Measurements from ENCODE around the gene JUP. TPM values are rescaled to one million over a fixed set of nuclear protein-coding genes. Genes with fewer than 3 reads are reported as not detected.

JUP gene
- total and polyA plus RNA-seq, 2 donors from 2014 or later, result 148 to 223 TPM

GRCh38 chr17:41785091-41785858 lies 1.2 kb downstream of the JUP start:
- H3K4me3 ChIP-seq (ENCODE audit: low read length in 3 of 3), result peak overlapping the region; percentile 75 to 82 (median 79)
- FAIRE-seq (no peak), DNase-seq (peak in 4 of 5 donors; percentile 83 to 96 (median 90))
- H3K9me3 ChIP-seq (ENCODE audit: control insufficient read depth in 2 of 3, insufficient read depth in 1 of 3, low read length in 3 of 3), result no peaks in the 10 kb centered on the region
- H3K27ac ChIP-seq (ENCODE audit: low read depth in 2 of 2, low read length in 2 of 2), result peak overlapping the region; percentile 91 to 97
- no peak for TF ChIP-seq CTCF (IDR thresholded peaks at IDR 0.05; ENCODE audit: borderline replicate concordance, extremely low read depth, insufficient read depth)
- H3K36me3 ChIP-seq (ENCODE audit: control insufficient read depth in 2 of 3, insufficient read depth in 3 of 3, low read length in 3 of 3), result peaks cover 0 to 4% (median 0%) of the 10 kb centered on the region in 3 donors
- H3K27me3 ChIP-seq (ENCODE audit: control insufficient read depth, insufficient read depth, low read length), result no peaks in the 10 kb centered on the region
- H3K4me1 ChIP-seq (ENCODE audit: control insufficient read depth in 2 of 3, insufficient read depth in 2 of 3, low read depth in 1 of 3, low read length in 3 of 3), result peaks cover 0 to 33% (median 23%) of the 10 kb centered on the region in 3 donors
- peak overlapping the region; percentile 57 to 84 (median 64) for H3K9ac ChIP-seq (ENCODE audit: low read length in 3 of 3)
- intact Hi-C loops (cut with DNase I), result no loop called here

DNA sequence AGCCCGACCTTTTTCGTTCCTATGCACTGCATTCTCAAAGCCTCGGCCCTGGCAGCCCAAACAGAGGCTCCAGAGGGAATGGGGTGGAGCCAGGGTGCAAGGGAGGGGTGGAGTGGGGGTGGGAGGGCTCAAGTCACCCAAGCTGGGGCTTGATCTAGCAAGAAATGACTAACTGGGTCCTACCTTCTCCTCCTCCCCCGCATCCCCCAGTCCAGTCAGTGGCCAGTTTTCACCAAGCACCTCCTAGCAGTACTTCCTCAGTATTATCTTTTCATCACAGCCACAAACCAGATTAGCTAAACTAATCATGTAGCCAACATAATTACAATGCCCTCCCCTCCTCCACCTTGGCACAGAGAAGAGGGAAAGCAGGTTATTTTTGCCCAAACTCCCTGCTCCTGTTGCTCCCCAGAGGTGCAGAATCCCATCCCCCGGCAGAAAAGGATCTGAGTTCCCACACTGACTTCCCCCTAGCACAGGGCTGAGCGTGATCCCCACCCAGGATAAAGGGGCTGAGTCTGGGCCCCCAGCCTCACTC lies 2.2 kb downstream of the JUP start:
- FAIRE-seq (no peak), DNase-seq (peak; percentile 85 to 92 (median 89))
- H3K4me1 ChIP-seq (ENCODE audit: control insufficient read depth in 2 of 3, insufficient read depth in 2 of 3, low read depth in 1 of 3, low read length in 3 of 3), result peaks cover 2 to 33% (median 30%) of the 10 kb centered on the region in 3 donors
- intact Hi-C loops (cut with DNase I), result no loop called here
- H3K27ac ChIP-seq (ENCODE audit: low read depth in 2 of 2, low read length in 2 of 2), result peak overlapping the region; percentile 91 to 97
- peak overlapping the region; percentile 65 to 82 (median 79) for H3K4me3 ChIP-seq (ENCODE audit: low read length in 3 of 3)
- peak overlapping the region; percentile 28 to 65 (median 62) for H3K9ac ChIP-seq (ENCODE audit: low read length in 3 of 3)
- no peaks in the 10 kb centered on the region for H3K27me3 ChIP-seq (ENCODE audit: control insufficient read depth, insufficient read depth, low read length)
- peaks cover 0 to 4% (median 0%) of the 10 kb centered on the region in 3 donors for H3K36me3 ChIP-seq (ENCODE audit: control insufficient read depth in 2 of 3, insufficient read depth in 3 of 3, low read length in 3 of 3)
- no peak for TF ChIP-seq CTCF (IDR thresholded peaks at IDR 0.05; ENCODE audit: borderline replicate concordance, extremely low read depth, insufficient read depth)
- H3K9me3 ChIP-seq (ENCODE audit: control insufficient read depth in 2 of 3, insufficient read depth in 1 of 3, low read length in 3 of 3), result no peaks in the 10 kb centered on the region

GRCh38 chr17:41782142-41782541 lies 4.4 kb downstream of the JUP start:
- Histone ChIP-seq H3K27me3 (ENCODE audit: control insufficient read depth, insufficient read depth, low read length) (no peaks in the 10 kb centered on the region), H3K27ac (ENCODE audit: low read depth in 2 of 2, low read length in 2 of 2) (peak overlapping the region; percentile 73 to 84), H3K9ac (ENCODE audit: low read length in 3 of 3) (peak overlapping the region in 2 of 3 donors; percentile 11 to 42), H3K4me3 (ENCODE audit: low read length in 3 of 3) (peak overlapping the region in 2 of 3 donors; percentile 5 to 82), H3K4me1 (ENCODE audit: control insufficient read depth in 2 of 3, insufficient read depth in 2 of 3, low read depth in 1 of 3, low read length in 3 of 3) (peaks cover 4 to 41% (median 38%) of the 10 kb centered on the region in 3 donors), H3K9me3 (ENCODE audit: control insufficient read depth in 2 of 3, insufficient read depth in 1 of 3, low read length in 3 of 3) (no peaks in the 10 kb centered on the region), H3K36me3 (ENCODE audit: control insufficient read depth in 2 of 3, insufficient read depth in 3 of 3, low read length in 3 of 3) (peaks cover 0 to 4% (median 0%) of the 10 kb centered on the region in 3 donors)
- FAIRE-seq (no peak), DNase-seq (peak in 1 of 5 donors; percentile 73)
- no peak for TF ChIP-seq CTCF (IDR thresholded peaks at IDR 0.05; ENCODE audit: borderline replicate concordance, extremely low read depth, insufficient read depth)
- intact Hi-C loops (cut with DNase I), result no loop called here

Measured in kidney (tissue), 14 donors.